ENCODE measurements around the gene TIGD3. TPM values are rescaled to one million over a fixed set of nuclear protein-coding genes. Genes with fewer than 3 reads are reported as not detected.

The TIGD3 gene
- total and polyA plus RNA-seq, 2 of the 8 experiments (the other 6 are each of a cell fraction or from before 2014, with no cell fraction given): 1.1 to 1.3 TPM

DNA sequence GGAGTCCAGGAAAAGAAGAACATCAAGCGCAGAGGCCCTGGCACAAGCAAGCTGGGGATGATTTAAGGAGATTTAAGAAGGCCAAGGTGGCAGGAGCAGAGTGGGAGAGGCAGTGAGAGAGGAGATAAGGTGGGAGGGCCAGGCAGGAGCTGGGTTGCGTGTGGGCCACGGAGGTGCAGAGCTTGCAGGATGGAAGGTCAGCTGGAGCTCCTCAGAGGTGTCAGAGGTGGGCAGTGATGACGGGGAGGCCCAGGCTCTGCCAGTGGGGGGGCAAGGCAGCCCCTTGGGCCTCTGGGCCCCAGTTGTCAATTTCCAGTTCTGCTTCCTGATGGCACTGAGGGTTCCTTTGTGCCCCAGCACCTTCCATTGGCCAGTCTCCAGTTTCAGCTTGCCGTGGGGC lies 38.3 kb downstream of the TIGD3 start:
- no peak overlapping the region for H3K27ac ChIP-seq (ENCODE audit: low read depth, low read length)
- no peak overlapping the region for H2BK5ac ChIP-seq (ENCODE audit: low read depth, low read length)
- H2AFZ ChIP-seq (ENCODE audit: low read length): no peak overlapping the region
- no peak overlapping the region for H3K4ac ChIP-seq (replicated peaks; ENCODE audit: insufficient read length, low read depth, low read length)
- H2BK20ac ChIP-seq (ENCODE audit: low read length): no peak overlapping the region
- H3K14ac ChIP-seq (ENCODE audit: insufficient read length): no peak overlapping the region
- no peak overlapping the region for H4K5ac ChIP-seq (ENCODE audit: insufficient read length, low read depth, low read length)
- no peak for DNase-seq (ENCODE audit: low read depth in 1 of 2, low spot score in 2 of 2)
- no peak overlapping the region for H2BK120ac ChIP-seq (replicated peaks; ENCODE audit: low read depth, low read length)
- H3K56ac ChIP-seq (replicated peaks; ENCODE audit: insufficient read length, low read depth, low read length): no peak overlapping the region
- H3K36me3 ChIP-seq (ENCODE audit: control insufficient read depth in 2 of 4, insufficient read depth in 4 of 4, low read length in 3 of 4): peaks cover 0 to 4% (median 0%) of the 10 kb centered on the region in 4 experiments; a peak in 2 of 8 replicates
- H3K79me2 ChIP-seq (ENCODE audit: control insufficient read depth in 1 of 2, insufficient read depth in 2 of 2, low read length in 2 of 2): no peaks in the 10 kb centered on the region
- peaks cover 0 to 4% of the 10 kb centered on the region in 2 experiments for H4K20me1 ChIP-seq (replicated peaks in 1 of 2; ENCODE audit: control insufficient read depth in 1 of 2, insufficient read depth in 2 of 2, low read length in 2 of 2)
- no peaks in the 10 kb centered on the region for H3K23me2 ChIP-seq (ENCODE audit: low read depth, low read length)
- POLR2A ChIA-PET (ENCODE audit: partially characterized antibody): interaction anchor here (0.9 to 17.0 kb wide), 4 partner anchors 9 to 110 kb away, joined by 3 to 202 read pairs (median 15); partner anchors contain the start of gene MALAT1
- no peak overlapping the region for H2AK5ac ChIP-seq (ENCODE audit: low read depth, low read length)
- no peak overlapping the region for H2BK15ac ChIP-seq (ENCODE audit: low read length)
- H2BK12ac ChIP-seq (ENCODE audit: low read depth, low read length): no peak overlapping the region
- H3K79me1 ChIP-seq (ENCODE audit: low read depth, low read length): peaks cover 2% of the 10 kb centered on the region; the same call in 1 of the 2 replicates
- H3K4me2 ChIP-seq (ENCODE audit: insufficient read depth in 1 of 2, low read depth in 2 of 2, low read length in 2 of 2): no peak overlapping the region
- H3K18ac ChIP-seq (ENCODE audit: extremely low read depth, low read length): no peak overlapping the region
- no peak for FAIRE-seq
- H3K27me3 ChIP-seq (replicated peaks in 1 of 4; ENCODE audit: control insufficient read depth in 3 of 4, extremely low read depth in 1 of 4, insufficient read depth in 3 of 4, low read length in 3 of 4): no peaks in the 10 kb centered on the region
- no peak overlapping the region for H4K91ac ChIP-seq (replicated peaks; ENCODE audit: insufficient read length, low read length)
- 92% methylated on average over 5 of the region's 5 CpGs; no CpG with 5 or more reads in 1 of the 2 experiments for WGBS, 2 experiments (ENCODE audit: extremely low coverage in 1 of 2, insufficient coverage in 1 of 2, insufficient read length in 1 of 2, insufficient replicate concordance in 2 of 2, low coverage in 1 of 2, low lambda C conversion rate in 2 of 2, missing lambda C conversion rate in 1 of 2)
- no peak overlapping the region for H4K8ac ChIP-seq (ENCODE audit: extremely low read depth, insufficient read depth, low read length)
- no peak overlapping the region for H3K9ac ChIP-seq (replicated peaks in 1 of 4; ENCODE audit: extremely low read depth in 1 of 4, low read depth in 3 of 4, low read length in 3 of 4)
- no peaks in the 10 kb centered on the region for H3K9me3 ChIP-seq (ENCODE audit: insufficient read depth in 2 of 2, low read depth in 1 of 2, low read length in 1 of 2)
- peaks cover 0 to 14% (median 5%) of the 10 kb centered on the region in 4 experiments; a peak in 5 of 7 replicates for H3K4me1 ChIP-seq (replicated peaks in 1 of 4; ENCODE audit: control insufficient read depth in 3 of 4, insufficient read depth in 4 of 4, low read length in 3 of 4)
- H3K4me3 ChIP-seq (ENCODE audit: extremely low read depth in 1 of 4, insufficient read depth in 2 of 4, low read depth in 3 of 4, low read length in 4 of 4): no peak overlapping the region
- CTCF ChIA-PET (ENCODE audit: partially characterized antibody): interaction anchor here (0.7 to 4.5 kb wide), 9 partner anchors 13 to 201 kb away, joined by 3 to 29 read pairs (median 4); no protein-coding TSS in a partner anchor
- H3K23ac ChIP-seq (ENCODE audit: insufficient read length): no peak overlapping the region
- no peak for TF ChIP-seq ASH2L (IDR thresholded peaks at IDR 0.05; ENCODE audit: low read length)
- TF ChIP-seq SP4 (IDR thresholded peaks at IDR 0.05; ENCODE audit: low read length): no peak
- TF ChIP-seq CBX8 (IDR thresholded peaks at IDR 0.05; ENCODE audit: borderline replicate concordance, low read depth, low read length): no peak
- TF ChIP-seq RNF2 (IDR thresholded peaks at IDR 0.05; ENCODE audit: borderline replicate concordance, low read depth, low read length, missing control alignments, poor library complexity, severe bottlenecking): no peak
- no peak for TF ChIP-seq RXRA (IDR thresholded peaks at IDR 0.05; ENCODE audit: insufficient read depth, low read depth, low read length)
- no peak for TF ChIP-seq SRF (IDR thresholded peaks at IDR 0.05; ENCODE audit: low read depth, low read length)
- TF ChIP-seq SIX5 (IDR thresholded peaks at IDR 0.05; ENCODE audit: low read depth, low read length): no peak
- TF ChIP-seq EGR1 (IDR thresholded peaks at IDR 0.05; ENCODE audit: borderline replicate concordance, low read depth, low read length): no peak
- no peak for TF ChIP-seq KDM5A (IDR thresholded peaks at IDR 0.05; ENCODE audit: low read length)
- TF ChIP-seq RAD21 (IDR thresholded peaks at IDR 0.05 in 1 of 2, conservative IDR thresholded peaks at IDR 0.05 in 1 of 2; ENCODE audit: low read depth in 2 of 2, low read length in 2 of 2): no peak
- no peak for TF ChIP-seq EZH2 (IDR thresholded peaks at IDR 0.05; ENCODE audit: low read depth, low read length, severe bottlenecking)
- no peak for TF ChIP-seq SIRT6 (IDR thresholded peaks at IDR 0.05; ENCODE audit: low read length)
- TF ChIP-seq SUZ12 (IDR thresholded peaks at IDR 0.05; ENCODE audit: low read length): no peak

Data from H1 (cell line).